ENCODE data around the gene ZNF823. TPM values are rescaled to one million over a fixed set of nuclear protein-coding genes. Genes with fewer than 3 reads are reported as not detected.
A peak's percentile ranks its signal among the peaks of the same experiment; 100 is the strongest.

ZNF823 gene
- total and polyA plus RNA-seq, 2 of the 13 experiments (the other 11 are each of a cell fraction or from before 2014, with no cell fraction given): 5.7 to 11.7 TPM

GRCh38 chr19:11673608-11674041, 65.1 kb downstream of the ZNF823 start (continued):
- TF ChIP-seq HOMEZ (CRISPR knock-in tag; IDR thresholded peaks at IDR 0.05; ENCODE audit: low read depth) (0 out of 2 replicates have a peak, but pooled peaks have one; percentile 38), MEIS2 (CRISPR knock-in tag; IDR thresholded peaks at IDR 0.05) (no peak), ERF (CRISPR knock-in tag; IDR thresholded peaks at IDR 0.05) (peak; percentile 51; the same call in 1 of the 2 replicates), SAP130 (CRISPR knock-in tag; IDR thresholded peaks at IDR 0.05; ENCODE audit: low read depth) (peak; percentile 38; the same call in 1 of the 2 replicates), CTCF (CRISPR knock-in tag; IDR thresholded peaks at IDR 0.05) (peak; percentile 89), MLX (CRISPR knock-in tag; IDR thresholded peaks at IDR 0.05) (0 out of 2 replicates have a peak, but pooled peaks have one; percentile 32), ATRX (CRISPR knock-in tag; IDR thresholded peaks at IDR 0.05; ENCODE audit: borderline replicate concordance) (no peak), MATR3 (CRISPR knock-in tag; IDR thresholded peaks at IDR 0.05) (no peak), NKX3-1 (CRISPR knock-in tag; IDR thresholded peaks at IDR 0.05) (no peak), HDAC2 (CRISPR knock-in tag; IDR thresholded peaks at IDR 0.05) (0 out of 2 replicates have a peak, but pooled peaks have one; percentile 26), ZNF331 (CRISPR knock-in tag; IDR thresholded peaks at IDR 0.05) (peak; percentile 38; the same call in 1 of the 2 replicates), ZNF652 (CRISPR knock-in tag; IDR thresholded peaks at IDR 0.05; ENCODE audit: borderline replicate concordance, low read depth) (no peak), ZNF703 (CRISPR knock-in tag; IDR thresholded peaks at IDR 0.05; ENCODE audit: borderline replicate concordance) (no peak), ETV5 (CRISPR knock-in tag; IDR thresholded peaks at IDR 0.05; ENCODE audit: borderline replicate concordance) (peak; percentile 28; the same call in 1 of the 2 replicates), XRCC5 (optimal IDR thresholded peaks at IDR 0.05; ENCODE audit: low read length) (peak; percentile 39), GPBP1L1 (CRISPR knock-in tag; IDR thresholded peaks at IDR 0.05) (no peak), BCL3 (CRISPR knock-in tag; IDR thresholded peaks at IDR 0.05) (no peak), ZNF580 (CRISPR knock-in tag; IDR thresholded peaks at IDR 0.05; ENCODE audit: borderline replicate concordance, low read depth) (0 out of 2 replicates have a peak, but pooled peaks have one; percentile 53), RXRB (CRISPR knock-in tag; IDR thresholded peaks at IDR 0.05; ENCODE audit: borderline replicate concordance) (0 out of 2 replicates have a peak, but pooled peaks have one; percentile 28), FOXA3 (CRISPR knock-in tag; IDR thresholded peaks at IDR 0.05) (peak; percentile 21; the same call in 1 of the 2 replicates), FOXJ3 (CRISPR knock-in tag; IDR thresholded peaks at IDR 0.05; ENCODE audit: borderline replicate concordance) (no peak), SALL1 (CRISPR knock-in tag; IDR thresholded peaks at IDR 0.05) (0 out of 2 replicates have a peak, but pooled peaks have one; percentile 29), RAD21 (CRISPR knock-in tag; IDR thresholded peaks at IDR 0.05) (peak; percentile 75), IRF2 (CRISPR knock-in tag; IDR thresholded peaks at IDR 0.05) (0 out of 2 replicates have a peak, but pooled peaks have one; percentile 44), STAG1 (CRISPR knock-in tag; IDR thresholded peaks at IDR 0.05) (peak; percentile 87)
